ENCODE data around the gene FGD2.
"Not testable (repeated sequence)": the region's sequence is repeated elsewhere in the genome, so short reads cannot be mapped to it uniquely, and the experiment has no call there.

FGD2 gene

DNA sequence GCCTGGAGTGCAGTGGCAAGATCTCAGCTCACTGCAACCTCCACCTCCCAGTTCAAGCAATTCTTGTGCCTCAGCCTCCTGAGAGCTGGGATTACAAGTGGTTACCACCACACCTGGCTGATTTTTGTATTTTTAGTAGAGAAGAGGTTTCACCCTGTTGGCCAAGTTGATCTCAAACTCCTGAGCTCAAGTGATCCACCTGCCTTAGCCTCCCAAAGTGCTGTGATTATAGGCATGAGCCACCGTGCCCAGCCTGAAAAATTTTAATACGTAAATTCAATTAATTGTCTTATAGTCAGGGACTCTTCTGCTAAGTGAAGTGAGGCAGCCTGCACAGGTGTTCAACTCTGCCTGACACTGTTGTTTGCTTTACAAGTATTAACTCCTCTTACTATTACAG, 15.1 kb upstream of the FGD2 start:
- not testable (repeated sequence) for DNase-seq (ENCODE audit: low read depth in 2 of 2)

GRCh38 chr6:36997811-36998722, 7.4 kb upstream of the FGD2 start:
- no peak for DNase-seq (ENCODE audit: low read depth in 2 of 2)

DNA sequence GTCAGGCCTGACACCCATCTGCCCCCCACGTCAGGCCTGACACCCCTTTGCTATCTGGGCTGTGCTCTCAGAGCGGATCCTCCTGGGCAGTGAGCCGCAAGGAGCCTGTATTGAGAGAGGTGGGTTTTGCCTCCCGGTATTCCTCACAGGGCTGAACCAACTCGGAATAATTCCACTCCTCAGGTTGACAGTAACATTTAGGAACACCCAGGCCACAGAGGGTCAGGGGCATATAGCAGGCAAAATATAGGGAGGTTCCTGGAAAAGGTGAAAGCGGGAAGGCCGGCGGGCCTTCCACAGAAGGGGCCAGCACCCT, 6.8 kb upstream of the FGD2 start:
- no peak for DNase-seq (ENCODE audit: low read depth in 2 of 2)

DNA sequence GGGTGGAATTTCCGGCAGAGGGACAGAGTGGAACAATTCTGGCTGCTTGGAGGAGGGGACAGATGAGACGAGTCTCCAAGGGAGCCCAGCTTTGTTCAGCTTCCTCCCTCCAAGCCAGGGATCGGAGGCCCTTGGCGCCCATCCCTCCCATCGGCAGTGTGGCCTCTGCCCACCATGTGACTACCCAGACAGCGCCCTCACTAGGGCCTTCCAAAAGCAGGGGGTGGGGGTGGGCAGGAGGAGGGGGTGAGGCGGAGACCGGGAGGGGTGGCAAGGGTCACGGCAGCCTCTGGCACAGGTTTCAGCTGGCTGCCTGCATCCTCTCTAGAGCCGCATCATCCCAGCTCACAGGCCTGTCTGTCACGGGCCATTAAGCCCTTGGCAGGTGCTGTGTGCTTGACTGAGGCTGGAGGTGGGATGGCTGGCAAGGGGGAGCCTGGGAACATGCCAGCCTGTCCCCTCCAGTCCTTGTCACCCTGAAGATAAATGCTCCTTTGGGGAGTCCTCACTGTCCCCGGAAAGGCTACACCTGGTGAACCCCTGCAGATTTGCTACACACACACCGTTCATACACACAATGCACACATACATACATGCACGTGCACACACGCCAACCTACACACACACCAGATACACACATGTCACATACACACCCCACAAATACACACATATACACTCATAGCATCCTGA, 6.2 kb upstream of the FGD2 start:
- DNase-seq (ENCODE audit: low read depth in 2 of 2) = no peak

DNA sequence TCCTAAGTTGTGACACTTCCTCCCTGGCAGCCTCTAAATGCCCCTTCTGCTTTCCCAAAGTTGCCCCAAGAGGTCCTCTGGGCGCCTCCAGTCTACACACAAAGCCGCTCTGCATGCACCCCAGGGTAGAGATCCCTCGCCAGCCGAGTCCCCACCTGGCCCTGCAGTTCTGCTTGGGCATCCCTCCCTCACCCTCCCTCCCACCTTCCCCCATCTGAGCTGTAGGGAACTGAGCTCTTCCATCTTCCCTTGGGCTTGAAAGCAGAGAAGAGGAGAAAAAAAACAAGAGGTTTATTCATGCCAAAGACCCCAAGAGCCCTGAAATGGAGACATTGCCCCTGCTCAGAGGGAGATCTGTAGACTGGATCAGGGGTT, 5.7 kb upstream of the FGD2 start:
- DNase-seq (ENCODE audit: low read depth in 2 of 2) = no peak

DNA sequence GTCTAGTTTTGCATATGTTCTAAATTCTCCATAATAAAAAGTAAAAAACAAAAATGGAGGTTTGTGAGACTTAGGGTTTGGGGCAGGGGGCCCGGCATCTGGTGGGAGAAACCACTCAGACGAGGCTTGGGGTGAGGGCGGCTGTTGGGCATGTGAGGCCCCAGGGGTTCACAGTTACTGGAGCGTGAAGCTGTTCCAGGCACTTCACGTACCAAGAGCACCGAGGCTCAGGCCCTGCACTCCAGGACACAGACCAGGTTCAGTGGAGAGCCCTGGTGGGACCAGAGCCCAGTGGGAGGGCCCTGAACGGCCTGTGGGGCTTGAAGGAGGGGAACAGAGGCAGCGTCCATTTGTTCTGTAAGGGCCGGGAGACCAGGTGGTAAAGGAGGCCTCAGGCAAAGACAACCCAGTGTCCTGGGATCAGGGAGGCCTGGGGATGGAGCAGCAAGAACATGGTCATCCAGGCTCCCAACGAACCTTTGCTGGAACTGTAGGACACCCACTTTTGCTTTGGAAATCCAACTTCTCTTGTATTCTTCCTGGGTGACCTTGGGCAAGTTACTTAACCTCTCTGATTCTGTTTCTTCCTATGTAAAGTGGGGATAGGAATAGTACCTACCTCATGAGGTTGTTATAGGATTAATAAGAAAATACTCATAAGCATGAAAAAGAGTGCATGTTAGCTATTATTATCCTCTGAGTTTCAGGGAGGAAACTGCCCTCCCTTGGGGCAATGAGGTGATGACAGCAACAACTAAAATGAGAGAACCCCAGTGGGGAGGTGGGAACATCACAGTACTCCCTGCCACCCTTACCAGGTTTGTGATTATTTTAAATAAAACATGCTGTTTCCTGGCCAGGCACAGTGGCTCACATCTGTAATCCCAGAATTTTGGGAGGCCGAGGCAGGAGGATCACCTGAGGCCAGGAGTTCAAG, 1.1 kb upstream of the FGD2 start:
- DNase-seq (ENCODE audit: low read depth in 2 of 2) = no peak

- DNase-seq (ENCODE audit: low read depth in 2 of 2) = no peak
These were observed 542 bp downstream of the FGD2 start for GRCh38 chr6:37005827-37006567.

- no peak for DNase-seq (ENCODE audit: low read depth in 2 of 2)
These were observed 1.4 kb downstream of the FGD2 start for GRCh38 chr6:37006793-37007339.

DNA sequence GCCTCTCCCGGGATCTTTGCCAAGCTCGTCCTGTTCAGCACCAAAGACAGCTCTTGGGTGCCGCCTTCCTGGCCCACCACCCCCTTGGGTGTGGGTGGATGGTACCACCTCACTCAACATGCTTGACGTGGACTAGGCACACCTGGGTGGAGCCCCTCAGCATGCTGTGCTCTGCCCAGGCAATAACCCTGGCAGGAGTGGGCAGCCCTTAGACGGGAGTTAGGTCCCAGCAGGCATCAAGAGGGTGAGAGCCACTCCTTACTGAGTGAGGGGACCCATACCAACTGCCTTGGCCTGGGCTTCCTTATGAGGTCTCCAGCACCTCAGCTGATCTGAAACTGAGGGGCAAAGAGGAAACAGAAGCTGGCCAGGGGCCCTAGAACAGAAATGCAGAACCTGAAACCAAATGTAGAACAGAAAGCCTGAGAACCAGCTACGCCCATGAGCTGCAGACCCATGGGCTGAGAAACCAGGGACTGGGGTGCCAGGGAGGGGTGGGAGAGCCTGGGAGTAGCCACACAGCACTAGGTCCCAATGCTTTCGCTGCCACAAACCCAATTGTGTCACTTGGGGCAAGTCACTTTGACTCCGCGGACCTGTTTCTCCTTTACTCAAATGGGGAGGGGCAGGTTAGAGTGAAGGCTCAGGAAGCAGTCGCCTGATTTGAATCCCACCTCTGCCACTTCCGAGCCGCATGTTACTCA, 2.0 kb downstream of the FGD2 start:
- no peak for DNase-seq (ENCODE audit: low read depth in 2 of 2)

DNA sequence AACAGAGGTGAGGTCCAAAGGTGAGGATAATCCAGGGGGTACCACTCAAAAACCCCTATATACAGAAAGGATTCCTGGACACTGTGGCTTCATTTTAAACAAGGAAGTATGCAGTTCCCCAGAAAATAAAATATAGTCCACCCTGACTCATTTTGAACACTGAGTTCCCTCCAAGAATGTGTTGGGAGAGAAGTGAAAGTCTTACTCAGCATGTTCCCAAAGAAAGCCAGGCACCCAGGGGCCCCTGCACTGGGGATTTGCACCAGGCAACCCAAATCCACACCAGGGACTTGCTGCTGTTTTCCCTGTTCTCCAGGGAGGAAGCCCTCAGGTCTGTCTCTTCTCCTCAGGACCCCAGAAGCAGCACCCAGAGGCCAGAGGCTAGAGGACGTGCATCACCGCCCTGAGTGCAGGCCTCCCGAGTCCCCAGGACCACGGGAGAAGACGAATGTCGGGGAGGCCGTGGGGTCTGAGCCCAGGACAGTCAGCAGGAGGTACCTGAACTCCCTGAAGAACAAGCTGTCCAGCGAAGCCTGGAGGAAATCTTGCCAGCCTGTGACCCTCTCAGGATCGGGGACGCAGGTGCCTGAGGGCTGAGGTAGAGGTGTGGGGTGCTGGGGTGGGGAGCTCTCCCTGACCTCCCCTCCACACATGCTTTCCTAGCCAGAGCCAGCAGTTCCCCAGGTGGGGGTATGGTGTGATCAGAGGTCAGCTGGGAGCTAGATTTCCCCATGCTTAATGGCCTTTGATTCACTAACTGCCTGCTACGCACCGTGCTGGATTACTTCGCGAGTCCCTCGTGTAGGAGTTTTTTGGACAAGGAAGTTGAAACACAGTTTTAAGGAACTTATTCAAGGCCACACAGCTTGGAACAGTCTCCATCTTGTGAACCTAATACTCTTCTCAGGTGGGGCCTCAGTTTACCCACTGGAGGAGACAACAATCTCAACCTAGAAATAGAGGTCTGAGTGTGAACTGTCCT, 3.3 kb downstream of the FGD2 start:
- DNase-seq (ENCODE audit: low read depth in 2 of 2) = no peak

DNA sequence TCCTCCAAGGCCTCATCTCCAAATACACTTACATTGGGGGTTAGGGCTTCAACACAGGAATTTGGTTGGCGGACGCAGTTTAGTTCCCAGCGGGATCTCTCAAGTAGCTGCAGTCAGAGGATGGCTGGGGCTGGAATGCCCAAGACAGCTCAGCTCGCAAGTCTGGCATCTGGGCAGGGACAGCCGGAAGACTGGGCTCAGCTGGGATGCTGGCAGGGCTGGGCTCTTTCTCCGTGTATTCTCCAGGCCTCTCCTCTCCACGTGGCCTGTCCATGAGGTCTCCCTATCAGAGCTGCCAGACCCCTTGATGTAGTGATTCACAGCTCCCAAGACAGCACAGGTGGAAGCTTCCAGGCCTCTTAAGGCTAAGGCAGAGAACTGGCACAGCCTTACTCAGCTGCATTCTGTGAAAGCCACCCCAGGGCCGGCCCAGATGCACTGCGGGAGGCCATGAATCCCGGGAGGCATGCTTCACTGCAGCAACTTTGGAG, 5.0 kb downstream of the FGD2 start:
- DNase-seq (ENCODE audit: low read depth in 2 of 2) = no peak

GRCh38 chr6:37011656-37012378, 6.4 kb downstream of the FGD2 start:
- peak; percentile 29 to 40 for DNase-seq (ENCODE audit: low read depth in 2 of 2)

DNA sequence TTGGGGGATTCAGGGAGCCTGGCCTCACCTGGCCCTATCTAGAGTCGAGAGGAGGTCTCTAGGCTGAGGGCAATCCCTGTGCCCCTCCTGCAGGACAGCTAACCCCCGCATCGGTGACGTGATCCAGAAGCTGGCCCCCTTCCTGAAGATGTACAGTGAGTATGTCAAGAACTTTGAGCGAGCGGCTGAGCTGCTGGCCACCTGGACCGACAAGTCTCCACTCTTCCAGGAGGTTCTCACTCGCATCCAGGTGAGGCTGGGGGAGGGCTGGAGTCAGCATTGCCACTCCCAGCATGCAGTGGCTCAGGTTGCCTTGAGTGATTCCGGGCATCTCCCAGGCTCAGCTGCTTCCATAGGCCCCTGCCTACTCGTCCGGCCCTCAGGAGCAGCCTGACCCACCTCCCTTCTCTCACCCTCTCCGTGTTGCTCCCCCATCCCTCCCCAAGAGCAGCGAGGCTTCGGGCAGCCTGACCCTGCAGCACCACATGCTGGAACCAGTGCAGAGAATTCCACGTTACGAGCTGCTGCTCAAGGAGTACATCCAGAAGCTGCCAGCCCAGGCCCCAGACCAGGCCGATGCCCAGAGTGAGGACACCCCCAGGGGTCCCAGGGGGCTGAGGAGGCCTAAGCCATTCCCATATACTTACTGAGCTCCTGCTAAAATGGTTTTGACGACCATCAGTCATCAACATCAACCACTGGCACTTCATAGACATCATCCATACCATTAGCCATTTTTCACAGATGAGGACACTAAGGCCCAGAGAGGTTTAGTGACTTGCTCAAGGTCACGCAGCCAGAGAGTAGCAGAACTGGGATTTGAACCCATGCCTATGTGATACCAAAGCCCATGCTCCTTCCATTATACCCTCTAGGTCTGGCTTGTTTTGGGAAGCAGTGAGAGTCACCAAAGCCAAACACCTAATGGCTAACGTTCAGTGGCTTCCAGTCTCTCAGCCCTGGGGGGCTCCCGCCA, 8.3 kb downstream of the FGD2 start:
- DNase-seq (ENCODE audit: low read depth in 2 of 2) = no peak

DNA sequence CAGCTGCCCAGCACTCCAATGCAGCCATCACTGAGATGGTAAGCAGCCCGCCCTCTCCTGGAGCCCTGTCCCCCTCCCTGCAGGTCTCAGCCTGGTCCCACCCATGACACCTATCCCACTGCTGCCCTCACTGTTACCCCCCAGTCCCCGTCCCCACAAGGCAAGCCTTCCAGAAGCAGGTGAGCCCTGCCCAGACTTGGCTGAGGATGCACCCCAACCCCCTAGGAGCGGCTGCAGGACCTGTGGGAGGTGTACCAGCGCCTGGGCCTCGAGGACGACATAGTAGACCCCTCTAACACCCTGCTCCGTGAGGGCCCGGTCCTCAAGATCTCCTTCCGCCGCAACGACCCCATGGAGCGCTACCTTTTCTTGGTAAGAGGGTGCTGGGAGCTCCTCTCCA, 9.2 kb downstream of the FGD2 start:
- DNase-seq (ENCODE audit: low read depth in 2 of 2) = no peak

DNA sequence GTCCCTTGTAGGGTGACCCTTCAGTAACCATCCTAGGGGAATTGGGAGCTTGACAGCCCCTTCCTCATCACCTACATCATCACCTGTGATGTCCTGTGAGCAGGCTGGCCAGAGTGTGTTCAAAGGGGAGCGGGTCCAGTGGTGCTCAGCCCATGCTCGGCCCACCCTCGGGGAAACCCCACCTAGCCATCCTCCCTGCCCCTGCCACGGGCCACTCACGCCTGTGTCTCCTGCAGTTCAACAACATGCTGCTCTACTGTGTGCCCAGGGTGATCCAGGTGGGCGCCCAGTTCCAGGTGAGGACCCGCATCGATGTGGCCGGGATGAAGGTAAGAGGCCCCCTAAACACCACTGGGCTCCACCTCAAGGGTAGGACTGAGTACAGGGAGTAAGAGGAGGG, 10.1 kb downstream of the FGD2 start:
- DNase-seq (ENCODE audit: low read depth in 2 of 2) = no peak

DNA sequence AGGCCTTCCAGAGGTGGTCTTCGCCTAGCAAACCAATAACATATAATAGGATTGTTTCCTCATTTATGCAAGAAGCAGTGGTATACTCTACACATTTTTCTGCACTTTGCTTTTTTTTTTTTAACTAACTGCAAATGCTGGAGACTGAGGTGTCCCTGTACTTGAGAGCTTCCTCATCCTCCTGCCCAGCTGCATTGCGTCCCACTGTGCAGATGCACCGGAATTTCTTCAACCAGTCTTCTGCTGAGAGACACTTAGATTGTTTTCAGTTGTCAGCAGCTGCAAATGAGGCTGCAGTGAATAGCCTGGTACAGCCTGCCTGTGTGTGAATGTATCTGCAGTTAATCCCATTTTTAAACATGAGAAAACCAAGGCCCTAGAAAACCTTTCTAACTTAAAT, 11.5 kb downstream of the FGD2 start:
- DNase-seq (ENCODE audit: low read depth in 2 of 2) = no peak

DNA sequence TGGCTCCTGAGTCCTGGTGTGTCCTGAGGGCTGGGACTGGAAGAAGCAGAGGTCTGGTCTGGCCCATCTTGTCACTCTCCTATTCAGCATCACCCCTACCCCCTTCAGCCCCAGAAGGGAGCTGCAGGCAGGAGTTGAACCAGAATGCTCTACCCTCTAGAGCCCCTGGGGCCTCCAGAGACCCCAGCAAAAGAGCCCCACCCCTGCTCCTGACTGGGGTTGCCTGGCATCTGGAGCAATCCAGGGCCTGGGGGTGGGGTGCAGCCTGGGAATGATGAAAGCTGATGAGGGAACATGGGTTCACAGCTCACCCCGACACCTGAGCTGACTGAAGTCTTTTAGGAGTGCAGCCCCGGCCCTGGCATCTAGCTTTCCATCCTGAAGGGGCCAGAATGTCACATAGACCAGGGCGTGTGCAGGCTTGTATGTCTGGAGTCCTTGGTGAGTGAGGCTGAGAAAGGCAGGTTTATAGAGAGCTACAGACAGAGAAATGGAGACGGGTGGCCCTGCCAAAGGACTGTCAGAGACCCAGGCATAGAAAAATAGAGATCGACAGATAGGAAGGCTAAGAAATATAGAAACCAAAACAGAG, 12.2 kb downstream of the FGD2 start:
- no peak for DNase-seq (ENCODE audit: low read depth in 2 of 2)
